ENCODE results near the gene MB21D2. TPM values are rescaled to one million over a fixed set of nuclear protein-coding genes. Genes with fewer than 3 reads are reported as not detected.
"Not testable (repeated sequence)": the region's sequence is repeated elsewhere in the genome, so short reads cannot be mapped to it uniquely, and the experiment has no call there.

Gene MB21D2
- total RNA-seq, 2 experiments from 2014 or later = 8.7 to 9.1 TPM

GRCh38 chr3:192849821-192850220, 67.8 kb downstream of the MB21D2 start:
- H3K27me3 Mint-ChIP-seq, DNase-seq, H3K4me3 Mint-ChIP-seq, H3K36me3 Mint-ChIP-seq, H3K27ac Mint-ChIP-seq, H3K9me3 Mint-ChIP-seq: not testable (repeated sequence)
- ChIA-PET CTCF (interaction anchor here (1.6 to 1.9 kb wide), 2 partner anchors 25 to 37 kb away, joined by 3 to 4 read pairs; no protein-coding TSS in a partner anchor), POLR2A (interaction anchor here (1.4 kb wide), 1 partner anchor 49 kb away, joined by 9 read pairs; no protein-coding TSS in a partner anchor)
- intact Hi-C loops (cut with micrococcal nuclease) = loop anchor here (1.0 to 2.0 kb wide), 5 partner anchors 19 to 68 kb away; no protein-coding TSS in a partner anchor
- H3K4me1 Mint-ChIP-seq (ENCODE audit: low read depth) = peaks cover 65% of the 10 kb centered on the region

- Mint-ChIP-seq H3K36me3 (no peaks in the 10 kb centered on the region), H3K27ac (no peak overlapping the region), H3K27me3 (no peaks in the 10 kb centered on the region), H3K4me3 (no peak overlapping the region), H3K9me3 (no peaks in the 10 kb centered on the region), H3K4me1 (ENCODE audit: low read depth) (peaks cover 63% of the 10 kb centered on the region)
- intact Hi-C loops (cut with micrococcal nuclease) = no loop called here
- CTCF ChIA-PET = interaction anchor here (1.6 kb wide), 1 partner anchor 23 kb away, joined by 3 read pairs; no protein-coding TSS in a partner anchor
- DNase-seq = no peak
- POLR2A ChIA-PET = no interaction called here
Observed at GRCh38 chr3:192848371-192849233, 69.1 kb downstream of the MB21D2 start.

GRCh38 chr3:192847941-192848340, 69.7 kb downstream of the MB21D2 start:
- intact Hi-C loops (cut with micrococcal nuclease) = no loop called here
- Mint-ChIP-seq H3K4me3 (no peak overlapping the region), H3K27me3 (no peaks in the 10 kb centered on the region), H3K4me1 (ENCODE audit: low read depth) (peaks cover 60% of the 10 kb centered on the region), H3K9me3 (no peaks in the 10 kb centered on the region), H3K27ac (no peak overlapping the region), H3K36me3 (no peaks in the 10 kb centered on the region)
- POLR2A ChIA-PET = no interaction called here
- CTCF ChIA-PET = no interaction called here
- no peak for DNase-seq

GRCh38 chr3:192845526-192845855, 72.2 kb downstream of the MB21D2 start:
- Mint-ChIP-seq H3K4me1 (ENCODE audit: low read depth) (peaks cover 46% of the 10 kb centered on the region), H3K36me3 (no peaks in the 10 kb centered on the region), H3K27ac (no peak overlapping the region), H3K9me3 (no peaks in the 10 kb centered on the region), H3K4me3 (no peak overlapping the region), H3K27me3 (no peaks in the 10 kb centered on the region)
- intact Hi-C loops (cut with micrococcal nuclease) = no loop called here
- no peak for DNase-seq
- POLR2A ChIA-PET = no interaction called here
- CTCF ChIA-PET = no interaction called here

GRCh38 chr3:192844836-192845525, 72.7 kb downstream of the MB21D2 start:
- H3K4me3 Mint-ChIP-seq = no peak overlapping the region
- intact Hi-C loops (cut with micrococcal nuclease) = no loop called here
- no peak overlapping the region for H3K27ac Mint-ChIP-seq
- ChIA-PET POLR2A (no interaction called here), CTCF (no interaction called here)
- no peaks in the 10 kb centered on the region for H3K36me3 Mint-ChIP-seq
- H3K27me3 Mint-ChIP-seq = no peaks in the 10 kb centered on the region
- H3K4me1 Mint-ChIP-seq (ENCODE audit: low read depth) = peaks cover 43% of the 10 kb centered on the region
- H3K9me3 Mint-ChIP-seq = no peaks in the 10 kb centered on the region
- DNase-seq = no peak

GRCh38 chr3:192844486-192844765, 73.2 kb downstream of the MB21D2 start:
- ChIA-PET POLR2A (no interaction called here), CTCF (no interaction called here)
- Mint-ChIP-seq H3K27me3 (no peaks in the 10 kb centered on the region), H3K9me3 (no peaks in the 10 kb centered on the region), H3K36me3 (no peaks in the 10 kb centered on the region), H3K27ac (no peak overlapping the region), H3K4me1 (ENCODE audit: low read depth) (peaks cover 43% of the 10 kb centered on the region), H3K4me3 (no peak overlapping the region)
- intact Hi-C loops (cut with micrococcal nuclease) = no loop called here
- no peak for DNase-seq

GRCh38 chr3:192843723-192844485, 73.8 kb downstream of the MB21D2 start:
- CTCF ChIA-PET = no interaction called here
- DNase-seq = no peak
- intact Hi-C loops (cut with micrococcal nuclease) = no loop called here
- Mint-ChIP-seq H3K36me3 (no peaks in the 10 kb centered on the region), H3K27ac (no peak overlapping the region), H3K4me1 (ENCODE audit: low read depth) (peaks cover 43% of the 10 kb centered on the region), H3K4me3 (no peak overlapping the region), H3K27me3 (no peaks in the 10 kb centered on the region), H3K9me3 (no peaks in the 10 kb centered on the region)
- POLR2A ChIA-PET = no interaction called here

- peaks cover 42% of the 10 kb centered on the region for H3K4me1 Mint-ChIP-seq (ENCODE audit: low read depth)
- no peaks in the 10 kb centered on the region for H3K36me3 Mint-ChIP-seq
- no peak overlapping the region for H3K4me3 Mint-ChIP-seq
- H3K27ac Mint-ChIP-seq = no peak overlapping the region
- ChIA-PET POLR2A (no interaction called here), CTCF (no interaction called here)
- intact Hi-C loops (cut with micrococcal nuclease) = no loop called here
- H3K27me3 Mint-ChIP-seq = no peaks in the 10 kb centered on the region
- no peak for DNase-seq
- H3K9me3 Mint-ChIP-seq = no peaks in the 10 kb centered on the region
Observed at GRCh38 chr3:192843119-192843518, 74.5 kb downstream of the MB21D2 start.

GRCh38 chr3:192842711-192843110, 74.9 kb downstream of the MB21D2 start:
- Mint-ChIP-seq H3K27ac (no peak overlapping the region), H3K36me3 (no peaks in the 10 kb centered on the region), H3K4me1 (ENCODE audit: low read depth) (peaks cover 43% of the 10 kb centered on the region), H3K4me3 (no peak overlapping the region), H3K9me3 (no peaks in the 10 kb centered on the region), H3K27me3 (no peaks in the 10 kb centered on the region)
- CTCF ChIA-PET = no interaction called here
- intact Hi-C loops (cut with micrococcal nuclease) = no loop called here
- DNase-seq = no peak
- POLR2A ChIA-PET = no interaction called here

- no peaks in the 10 kb centered on the region for H3K36me3 Mint-ChIP-seq
- H3K27me3 Mint-ChIP-seq = no peaks in the 10 kb centered on the region
- H3K27ac Mint-ChIP-seq = no peak overlapping the region
- H3K4me3 Mint-ChIP-seq = no peak overlapping the region
- peaks cover 44% of the 10 kb centered on the region for H3K4me1 Mint-ChIP-seq (ENCODE audit: low read depth)
- POLR2A ChIA-PET = no interaction called here
- DNase-seq = no peak
- intact Hi-C loops (cut with micrococcal nuclease) = no loop called here
- CTCF ChIA-PET = interaction anchor here (0.6 to 0.7 kb wide), 2 partner anchors 24 to 26 kb away, joined by 3 read pairs; no protein-coding TSS in a partner anchor
- no peaks in the 10 kb centered on the region for H3K9me3 Mint-ChIP-seq
Observed at GRCh38 chr3:192842138-192842537, 75.5 kb downstream of the MB21D2 start.

- no peak for DNase-seq
- peaks cover 42% of the 10 kb centered on the region for H3K4me1 Mint-ChIP-seq (ENCODE audit: low read depth)
- H3K4me3 Mint-ChIP-seq = no peak overlapping the region
- H3K27me3 Mint-ChIP-seq = no peaks in the 10 kb centered on the region
- H3K9me3 Mint-ChIP-seq = no peaks in the 10 kb centered on the region
- POLR2A ChIA-PET = no interaction called here
- intact Hi-C loops (cut with micrococcal nuclease) = no loop called here
- no peaks in the 10 kb centered on the region for H3K36me3 Mint-ChIP-seq
- no peak overlapping the region for H3K27ac Mint-ChIP-seq
- CTCF ChIA-PET = no interaction called here
Observed at GRCh38 chr3:192841428-192841827, 76.2 kb downstream of the MB21D2 start.

- Mint-ChIP-seq H3K27ac (no peak overlapping the region), H3K9me3 (no peaks in the 10 kb centered on the region), H3K4me3 (no peak overlapping the region), H3K4me1 (ENCODE audit: low read depth) (peaks cover 47% of the 10 kb centered on the region), H3K27me3 (no peaks in the 10 kb centered on the region), H3K36me3 (no peaks in the 10 kb centered on the region)
- ChIA-PET CTCF (no interaction called here), POLR2A (no interaction called here)
- DNase-seq = no peak
- intact Hi-C loops (cut with micrococcal nuclease) = no loop called here
Observed at GRCh38 chr3:192840143-192840836, 77.4 kb downstream of the MB21D2 start.

Measured in activated CD4-positive, alpha-beta memory T cell treated with anti-CD3 and anti-CD28 coated beads for 36 hours (primary cell).